Natural killer cell (primary cell): ENCODE measurements around the gene CD300E. TPM values are rescaled to one million over a fixed set of nuclear protein-coding genes. Genes with fewer than 3 reads are reported as not detected.

Experiments
- ATAC-seq, 3 donors: fragments of 150-1000 bp in 2 of 3; fragments of 200-7000 bp in 1 of 3; cut with Tn5 transposase; 1 replicate in 1 of 3; 2 replicates in 2 of 3; pipeline ENCODE4 v1.10.0; 2021; ENCODE audit warnings: mild to moderate bottlenecking in 2 of 3, moderate library complexity in 2 of 3
- DNase-seq, 2 donors: peaks; one replicate each; pipeline versions ENCODE4 v3.0.0 to v3.0.0-alpha.2; 2013 to 2021; ENCODE audit warnings: mixed read lengths in 1 of 2
- H3K27ac ChIP-seq: one replicate; pipeline ENCODE4 v1.5.1; 2013; ENCODE audit warnings: mild to moderate bottlenecking, low read length
- H3K27me3 ChIP-seq: one replicate; pipeline ENCODE4 v1.6.1; 2013; ENCODE audit warnings: low read length; ENCODE audit not compliant: control insufficient read depth, insufficient read depth
- H3K36me3 ChIP-seq: one replicate; pipeline ENCODE4 v1.6.1; 2013; ENCODE audit warnings: low read length; ENCODE audit not compliant: control insufficient read depth, insufficient read depth
- H3K4me1 ChIP-seq: one replicate; pipeline ENCODE4 v1.6.1; 2013; ENCODE audit warnings: low read length; ENCODE audit not compliant: control insufficient read depth, insufficient read depth
- H3K4me3 ChIP-seq: one replicate; pipeline ENCODE4 v1.5.1; 2013; ENCODE audit warnings: low read length
- H3K9me3 ChIP-seq: one replicate; pipeline ENCODE4 v1.6.1; 2013; ENCODE audit warnings: low read length; ENCODE audit not compliant: control insufficient read depth, insufficient read depth
- H3K27ac Mint-ChIP-seq, 2 donors: one replicate each; pipeline ENCODE4 v1.8.0; 2022; ENCODE audit warnings: mild to moderate bottlenecking in 2 of 2, mixed read lengths in 2 of 2, moderate library complexity in 1 of 2
- H3K27me3 Mint-ChIP-seq, 2 donors: one replicate each; pipeline ENCODE4 v1.8.0; 2022; ENCODE audit warnings: low read depth in 2 of 2, mixed read lengths in 2 of 2
- H3K36me3 Mint-ChIP-seq: one replicate; pipeline ENCODE4 v1.8.0; 2022; ENCODE audit warnings: mixed read lengths
- H3K4me1 Mint-ChIP-seq, 2 donors: one replicate each; pipeline ENCODE4 v1.8.0; 2022; ENCODE audit warnings: mixed read lengths in 2 of 2
- H3K4me3 Mint-ChIP-seq: one replicate; pipeline ENCODE4 v1.8.0; 2022; ENCODE audit warnings: mild to moderate bottlenecking, moderate library complexity, mixed read lengths
- H3K9me3 Mint-ChIP-seq, 2 donors: one replicate each; pipeline ENCODE4 v1.8.0; 2022; ENCODE audit warnings: mixed read lengths in 2 of 2
- WGBS: methylation state at CpG from one replicate; pipeline ENCODE4 v1.1.7; 2013; ENCODE audit warnings: missing lambda C conversion rate; ENCODE audit not compliant: insufficient coverage; 5-methylcytosine and 5-hydroxymethylcytosine counted together
- intact Hi-C: fragments of 100-400 bp; cut with micrococcal nuclease; formaldehyde crosslinking; loops from one replicate; pipeline ENCODE4 v1.14.2; 2022
- total RNA-seq, 4 donors: library from RNA; stranded (reverse); fragments of 120-200 nt in 1 of 4; gene quantifications; one replicate each; pipeline versions ENCODE4 v1.2.3 to v1.2.4, GENCODE V29; 2013 to 2022
- TF ChIP-seq, protein P1 (sequence below): fragments of 200-600 bp; IDR thresholded peaks from one replicate; pipeline ENCODE4 v1.8.0; 2022; ENCODE audit warnings: antibody characterized with exemption

Gene CD300E
- total RNA-seq, 3 donors from 2014 or later (not counting 1 experiment from before 2014, with no cell fraction given), result 6.9 to 10.0 (median 8.9) TPM

DNA sequence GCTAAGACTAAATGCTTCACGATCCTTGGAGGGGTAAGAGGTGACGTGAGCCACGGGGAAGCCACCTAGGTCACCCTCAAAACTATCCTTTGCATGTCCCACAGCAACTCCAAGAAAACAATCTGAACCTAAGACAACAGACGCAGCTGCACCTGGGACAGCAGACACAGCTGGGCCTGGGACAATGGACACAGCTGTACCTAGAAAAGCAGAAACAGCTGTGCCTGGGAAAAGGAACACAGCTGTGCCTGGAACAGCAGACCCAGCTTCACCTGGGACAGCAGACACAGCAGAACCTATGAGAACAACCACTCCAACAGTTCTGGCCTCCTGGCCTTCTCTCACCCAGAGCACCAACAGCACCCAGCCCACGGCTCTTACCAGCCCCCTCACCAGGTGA is 19.8 kb downstream of the CD300E start:
- Mint-ChIP-seq H3K4me1 (no peaks in the 10 kb centered on the region), H3K27ac (no peak overlapping the region), H3K4me3 (no peak overlapping the region), H3K9me3 (no peaks in the 10 kb centered on the region), H3K27me3 (peaks cover 19 to 34% of the 10 kb centered on the region in 2 donors), H3K36me3 (no peaks in the 10 kb centered on the region)
- peaks cover 42% of the 10 kb centered on the region for H3K4me1 ChIP-seq
- no peaks in the 10 kb centered on the region for H3K27me3 ChIP-seq
- H3K27ac ChIP-seq, result no peak overlapping the region
- H3K4me3 ChIP-seq, result no peak overlapping the region
- DNase-seq, result no peak
- no peaks in the 10 kb centered on the region for H3K9me3 ChIP-seq
- 85% methylated on average over 5 of the region's 5 CpGs for WGBS
- no peaks in the 10 kb centered on the region for H3K36me3 ChIP-seq
- TF ChIP-seq, protein P1, sequence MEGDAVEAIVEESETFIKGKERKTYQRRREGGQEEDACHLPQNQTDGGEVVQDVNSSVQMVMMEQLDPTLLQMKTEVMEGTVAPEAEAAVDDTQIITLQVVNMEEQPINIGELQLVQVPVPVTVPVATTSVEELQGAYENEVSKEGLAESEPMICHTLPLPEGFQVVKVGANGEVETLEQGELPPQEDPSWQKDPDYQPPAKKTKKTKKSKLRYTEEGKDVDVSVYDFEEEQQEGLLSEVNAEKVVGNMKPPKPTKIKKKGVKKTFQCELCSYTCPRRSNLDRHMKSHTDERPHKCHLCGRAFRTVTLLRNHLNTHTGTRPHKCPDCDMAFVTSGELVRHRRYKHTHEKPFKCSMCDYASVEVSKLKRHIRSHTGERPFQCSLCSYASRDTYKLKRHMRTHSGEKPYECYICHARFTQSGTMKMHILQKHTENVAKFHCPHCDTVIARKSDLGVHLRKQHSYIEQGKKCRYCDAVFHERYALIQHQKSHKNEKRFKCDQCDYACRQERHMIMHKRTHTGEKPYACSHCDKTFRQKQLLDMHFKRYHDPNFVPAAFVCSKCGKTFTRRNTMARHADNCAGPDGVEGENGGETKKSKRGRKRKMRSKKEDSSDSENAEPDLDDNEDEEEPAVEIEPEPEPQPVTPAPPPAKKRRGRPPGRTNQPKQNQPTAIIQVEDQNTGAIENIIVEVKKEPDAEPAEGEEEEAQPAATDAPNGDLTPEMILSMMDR, result no peak
- intact Hi-C loops, result loop anchor here (5.0 kb wide), 2 partner anchors 236 to 301 kb away; partner anchors contain the start of gene GPR142
- ATAC-seq, result no peak

DNA sequence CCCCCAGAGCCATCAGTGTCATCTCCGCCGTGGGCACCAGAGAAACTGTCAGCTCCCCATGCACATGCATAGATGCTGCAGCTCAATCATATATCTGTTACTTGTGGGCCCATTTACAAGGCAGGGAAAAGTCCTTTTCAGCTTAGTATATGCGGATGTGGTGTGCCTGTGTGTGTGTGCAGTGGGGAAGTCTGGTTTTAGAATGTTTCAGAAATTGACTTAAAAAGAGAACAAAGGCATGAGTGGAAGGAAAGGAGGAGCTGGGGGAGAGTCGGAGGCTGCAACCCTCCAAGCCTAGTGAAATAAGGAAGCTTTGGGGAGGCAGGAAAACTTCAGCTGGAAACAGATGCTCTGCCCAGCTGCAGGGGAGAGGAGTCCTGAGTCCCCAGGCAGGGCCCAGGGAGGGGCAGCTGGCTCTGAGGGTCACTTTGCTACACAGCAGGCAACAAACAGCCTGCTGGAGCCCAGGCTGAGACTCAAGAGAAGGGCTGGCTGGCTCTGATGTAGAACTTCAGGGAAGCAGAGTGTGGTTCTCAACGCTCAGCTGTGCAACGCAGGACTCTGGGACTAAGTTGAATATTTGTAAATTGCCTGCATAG is 20.4 kb downstream of the CD300E start:
- Histone ChIP-seq H3K27me3 (no peaks in the 10 kb centered on the region), H3K4me1 (peaks cover 48% of the 10 kb centered on the region), H3K9me3 (no peaks in the 10 kb centered on the region), H3K27ac (no peak overlapping the region), H3K4me3 (no peak overlapping the region), H3K36me3 (no peaks in the 10 kb centered on the region)
- Mint-ChIP-seq H3K9me3 (no peaks in the 10 kb centered on the region), H3K27me3 (peaks cover 19 to 39% of the 10 kb centered on the region in 2 donors), H3K27ac (no peak overlapping the region), H3K4me3 (no peak overlapping the region), H3K36me3 (no peaks in the 10 kb centered on the region), H3K4me1 (no peaks in the 10 kb centered on the region)
- TF ChIP-seq, protein P1, result no peak
- DNase-seq (peak in 1 of 2 donors; percentile 13), ATAC-seq (no peak)
- WGBS, result 53% methylated on average over 6 of the region's 6 CpGs
- intact Hi-C loops, result loop anchor here (5.0 kb wide), 2 partner anchors 236 to 301 kb away; partner anchors contain the start of gene GPR142

DNA sequence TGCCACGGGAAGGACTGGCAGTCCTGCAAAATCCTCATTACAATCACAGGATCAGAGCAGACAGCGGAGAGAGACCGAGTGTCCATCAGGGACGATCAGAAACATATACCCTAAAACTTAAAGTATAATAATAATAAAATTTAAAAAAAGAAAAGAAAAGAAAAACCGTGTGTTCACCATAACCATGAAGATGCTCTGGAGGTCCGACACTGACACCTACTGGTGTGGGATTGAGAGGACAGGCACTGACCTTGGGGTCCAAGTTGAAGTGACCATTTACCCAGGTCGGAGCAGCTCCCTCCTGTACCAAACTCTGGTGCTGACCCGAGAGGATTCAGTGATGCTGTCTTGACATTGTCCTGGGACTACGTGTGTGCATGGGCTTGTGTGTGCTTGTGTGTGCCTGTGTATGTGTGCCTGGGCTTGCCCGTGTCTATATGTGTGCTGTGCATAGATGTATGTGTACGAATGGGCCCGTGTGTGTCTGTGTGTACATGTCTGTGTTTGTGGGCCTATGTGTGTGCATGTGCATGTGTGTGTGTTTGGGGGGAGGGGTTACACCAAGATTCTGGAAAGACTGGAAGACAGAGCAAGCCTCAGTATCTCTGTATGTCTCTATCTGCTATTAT is 21.5 kb downstream of the CD300E start:
- H3K27me3 ChIP-seq, result no peaks in the 10 kb centered on the region
- peaks cover 9 to 32% of the 10 kb centered on the region in 2 donors for H3K27me3 Mint-ChIP-seq
- no peak overlapping the region for H3K27ac Mint-ChIP-seq
- no peaks in the 10 kb centered on the region for H3K36me3 Mint-ChIP-seq
- H3K27ac ChIP-seq, result no peak overlapping the region
- peak in 1 of 2 donors; percentile 61 for DNase-seq
- H3K9me3 Mint-ChIP-seq, result no peaks in the 10 kb centered on the region
- H3K4me1 ChIP-seq, result peaks cover 49% of the 10 kb centered on the region
- WGBS, result 67% methylated on average over 10 of the region's 12 CpGs
- no peak overlapping the region for H3K4me3 Mint-ChIP-seq
- no peak overlapping the region for H3K4me3 ChIP-seq
- TF ChIP-seq, protein P1, result peak; percentile 67
- H3K4me1 Mint-ChIP-seq, result no peaks in the 10 kb centered on the region
- peak; percentile 55 to 70 (median 69) for ATAC-seq
- no peaks in the 10 kb centered on the region for H3K36me3 ChIP-seq
- intact Hi-C loops, result loop anchor here (5.0 kb wide), 2 partner anchors 235 to 300 kb away; partner anchors contain the start of gene GPR142
- no peaks in the 10 kb centered on the region for H3K9me3 ChIP-seq
